ENCODE data around the gene GNB2.

- TF ChIP-seq, protein P1, sequence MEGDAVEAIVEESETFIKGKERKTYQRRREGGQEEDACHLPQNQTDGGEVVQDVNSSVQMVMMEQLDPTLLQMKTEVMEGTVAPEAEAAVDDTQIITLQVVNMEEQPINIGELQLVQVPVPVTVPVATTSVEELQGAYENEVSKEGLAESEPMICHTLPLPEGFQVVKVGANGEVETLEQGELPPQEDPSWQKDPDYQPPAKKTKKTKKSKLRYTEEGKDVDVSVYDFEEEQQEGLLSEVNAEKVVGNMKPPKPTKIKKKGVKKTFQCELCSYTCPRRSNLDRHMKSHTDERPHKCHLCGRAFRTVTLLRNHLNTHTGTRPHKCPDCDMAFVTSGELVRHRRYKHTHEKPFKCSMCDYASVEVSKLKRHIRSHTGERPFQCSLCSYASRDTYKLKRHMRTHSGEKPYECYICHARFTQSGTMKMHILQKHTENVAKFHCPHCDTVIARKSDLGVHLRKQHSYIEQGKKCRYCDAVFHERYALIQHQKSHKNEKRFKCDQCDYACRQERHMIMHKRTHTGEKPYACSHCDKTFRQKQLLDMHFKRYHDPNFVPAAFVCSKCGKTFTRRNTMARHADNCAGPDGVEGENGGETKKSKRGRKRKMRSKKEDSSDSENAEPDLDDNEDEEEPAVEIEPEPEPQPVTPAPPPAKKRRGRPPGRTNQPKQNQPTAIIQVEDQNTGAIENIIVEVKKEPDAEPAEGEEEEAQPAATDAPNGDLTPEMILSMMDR (IDR thresholded peaks at IDR 0.05), result no peak
- TF ChIP-seq EP300 (IDR thresholded peaks at IDR 0.05) (no peak), POLR2A (IDR thresholded peaks at IDR 0.05; ENCODE audit: low read depth) (no peak), POLR2AphosphoS5 (IDR thresholded peaks at IDR 0.05) (no peak)
Observed at GRCh38 chr7:100679129-100679926, 5.8 kb downstream of the GNB2 start.
